Right lobe of liver (tissue), 6 donors: ENCODE results near the gene PHF21B. TPM values are rescaled to one million over a fixed set of nuclear protein-coding genes. Genes with fewer than 3 reads are reported as not detected.
A peak's percentile ranks its signal among the peaks of the same experiment; 100 is the strongest.

Experiments used
- ATAC-seq, 4 donors: fragments of 200-7000 bp; cut with Tn5 transposase; one replicate each; pipeline ENCODE4 v1.9.1; 2020; ENCODE audit warnings: mild to moderate bottlenecking in 4 of 4, moderate library complexity in 4 of 4
- DNase-seq, 3 donors: peaks; one replicate each; pipeline ENCODE4 v3.0.0-alpha.2; 2020
- H3K27ac ChIP-seq, 3 donors: fragments of 200-600 bp; one replicate each; pipeline ENCODE4 v1.8.0; 2022
- H3K27me3 ChIP-seq, 2 donors: fragments of 200-600 bp; one replicate each; pipeline ENCODE4 v1.8.0; 2022
- H3K36me3 ChIP-seq, 4 donors: fragments of 200-600 bp; sonication (generic) in 1 of 4; one replicate each; pipeline versions ENCODE4 v1.5.1 to v1.8.0; 2017 to 2022; ENCODE audit warnings: control low read depth in 1 of 4
- H3K4me1 ChIP-seq, 4 donors: fragments of 200-600 bp; sonication (generic) in 1 of 4; one replicate each; pipeline versions ENCODE4 v1.5.1 to v1.8.0; 2017 to 2022; ENCODE audit warnings: control low read depth in 1 of 4
- H3K4me3 ChIP-seq, 3 donors: fragments of 200-600 bp; one replicate each; pipeline ENCODE4 v1.8.0; 2022
- H3K9me3 ChIP-seq, 4 donors: fragments of 200-600 bp; sonication (generic) in 1 of 4; one replicate each; pipeline versions ENCODE4 v1.5.1 to v1.8.0; 2017 to 2022; ENCODE audit warnings: control low read depth in 1 of 4
- POLR2A ChIP-seq: fragments of 450-650 bp; IDR thresholded peaks from one replicate; pipeline ENCODE4 v1.6.1; 2017; ENCODE audit warnings: antibody characterized with exemption, mild to moderate bottlenecking
- WGBS: methylation state at CpG from one replicate; pipeline ENCODE4 v1.1.6; 2018; ENCODE audit warnings: low coverage, low lambda C conversion rate; ENCODE audit not compliant: insufficient coverage; ENCODE audit errors: missing lambda C conversion rate; 5-methylcytosine and 5-hydroxymethylcytosine counted together
- intact Hi-C, 2 donors: fragments of 100-400 bp; cut with DNase I; formaldehyde crosslinking; loops; one replicate each; pipeline versions ENCODE4 v1.11.2 to v1.14.1; 2022
- total RNA-seq, 6 experiments: library from RNA; depleted of rRNA in 2 of 6; stranded (reverse); fragments of >200 nt in 2 of 6; fragmentation: NEBNext Ultra II Directional in 3 of 6; extraction: Animal tissue kit (Norgen Biotek cat#: 25700) in 3 of 6; gene quantifications; one replicate each; pipeline versions ENCODE4 v1.1.0 to v1.2.4, GENCODE V29; 2016 to 2023
- TF ChIP-seq, protein P1 (sequence below), 4 donors: fragments of 200-600 bp in 3 of 4; fragments of 450-650 bp in 1 of 4; IDR thresholded peaks; one replicate each; pipeline versions ENCODE4 v1.5.1 to v1.8.0; 2016 to 2022; ENCODE audit warnings: antibody characterized with exemption in 4 of 4, mild to moderate bottlenecking in 2 of 4
- donor health status: DM: no; HTN: yes; CAD: no.
- donor health status: DM: no; HTN: no; CAD: no.
- donor health status: DM: no; HTN: no; CAD: no.
- donor health status: DM: no; HTN: yes; CAD: no.
- donor health status: DM: no; HTN: yes; CAD: no.

The PHF21B gene
- total RNA-seq, 6 experiments from 2014 or later = not detected

DNA sequence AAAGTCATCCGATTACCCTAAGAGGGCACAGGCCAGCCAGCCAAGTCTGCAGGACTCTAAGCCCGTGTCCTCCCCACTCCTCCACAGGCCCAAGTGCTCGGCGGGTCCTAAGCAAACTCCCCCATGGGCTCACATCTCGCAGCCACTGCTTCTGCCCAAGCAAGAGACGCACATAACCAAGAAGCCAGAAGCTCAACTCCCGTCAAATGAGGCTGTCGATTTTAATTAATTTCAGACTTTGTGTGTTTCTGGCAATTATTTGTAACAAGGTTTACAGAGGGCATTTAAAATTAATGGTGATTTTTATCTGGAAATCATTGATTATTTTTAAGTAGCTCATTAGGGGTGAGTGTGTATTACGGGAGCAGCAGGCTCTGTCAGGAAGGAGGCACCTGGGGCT, 27.4 kb downstream of the PHF21B start:
- ATAC-seq = no peak
- Histone ChIP-seq H3K27ac (no peak overlapping the region), H3K27me3 (no peaks in the 10 kb centered on the region), H3K9me3 (no peaks in the 10 kb centered on the region), H3K36me3 (no peaks in the 10 kb centered on the region), H3K4me1 (no peaks in the 10 kb centered on the region), H3K4me3 (no peak overlapping the region)
- intact Hi-C loops = no loop called here
- WGBS = 65% methylated on average over 5 of the region's 9 CpGs
- no peak for DNase-seq
- no peak for TF ChIP-seq POLR2A
- TF ChIP-seq, protein P1, sequence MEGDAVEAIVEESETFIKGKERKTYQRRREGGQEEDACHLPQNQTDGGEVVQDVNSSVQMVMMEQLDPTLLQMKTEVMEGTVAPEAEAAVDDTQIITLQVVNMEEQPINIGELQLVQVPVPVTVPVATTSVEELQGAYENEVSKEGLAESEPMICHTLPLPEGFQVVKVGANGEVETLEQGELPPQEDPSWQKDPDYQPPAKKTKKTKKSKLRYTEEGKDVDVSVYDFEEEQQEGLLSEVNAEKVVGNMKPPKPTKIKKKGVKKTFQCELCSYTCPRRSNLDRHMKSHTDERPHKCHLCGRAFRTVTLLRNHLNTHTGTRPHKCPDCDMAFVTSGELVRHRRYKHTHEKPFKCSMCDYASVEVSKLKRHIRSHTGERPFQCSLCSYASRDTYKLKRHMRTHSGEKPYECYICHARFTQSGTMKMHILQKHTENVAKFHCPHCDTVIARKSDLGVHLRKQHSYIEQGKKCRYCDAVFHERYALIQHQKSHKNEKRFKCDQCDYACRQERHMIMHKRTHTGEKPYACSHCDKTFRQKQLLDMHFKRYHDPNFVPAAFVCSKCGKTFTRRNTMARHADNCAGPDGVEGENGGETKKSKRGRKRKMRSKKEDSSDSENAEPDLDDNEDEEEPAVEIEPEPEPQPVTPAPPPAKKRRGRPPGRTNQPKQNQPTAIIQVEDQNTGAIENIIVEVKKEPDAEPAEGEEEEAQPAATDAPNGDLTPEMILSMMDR (IDR thresholded peaks at IDR 0.05) = no peak

DNA sequence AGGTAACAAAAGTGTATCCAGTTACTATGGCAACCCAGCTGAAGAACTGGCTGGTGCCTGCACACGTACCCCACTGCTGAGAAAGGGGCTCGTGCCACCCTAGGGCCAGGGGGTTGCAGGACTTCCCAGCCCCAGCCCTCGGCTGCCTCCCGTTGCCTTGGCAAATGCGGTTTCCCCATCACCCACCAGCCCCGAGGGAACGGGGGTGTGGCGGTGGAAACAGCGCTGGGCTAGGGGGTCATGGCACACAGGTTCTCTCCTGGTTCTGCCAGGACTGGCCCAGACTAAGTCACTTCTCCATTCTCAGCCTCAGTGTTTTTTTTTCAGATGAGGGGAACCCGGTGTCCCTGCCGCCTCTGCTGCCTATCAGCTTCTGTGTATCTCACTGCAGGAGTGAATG, 27.9 kb downstream of the PHF21B start:
- 69% methylated on average over 6 of the region's 11 CpGs for WGBS
- intact Hi-C loops = no loop called here
- no peak overlapping the region for H3K4me3 ChIP-seq
- H3K4me1 ChIP-seq = no peaks in the 10 kb centered on the region
- no peak overlapping the region for H3K27ac ChIP-seq
- TF ChIP-seq POLR2A = no peak
- TF ChIP-seq, protein P1 (IDR thresholded peaks at IDR 0.05) = no peak
- DNase-seq = no peak
- ATAC-seq = no peak
- no peaks in the 10 kb centered on the region for H3K27me3 ChIP-seq
- no peaks in the 10 kb centered on the region for H3K9me3 ChIP-seq
- H3K36me3 ChIP-seq = no peaks in the 10 kb centered on the region

DNA sequence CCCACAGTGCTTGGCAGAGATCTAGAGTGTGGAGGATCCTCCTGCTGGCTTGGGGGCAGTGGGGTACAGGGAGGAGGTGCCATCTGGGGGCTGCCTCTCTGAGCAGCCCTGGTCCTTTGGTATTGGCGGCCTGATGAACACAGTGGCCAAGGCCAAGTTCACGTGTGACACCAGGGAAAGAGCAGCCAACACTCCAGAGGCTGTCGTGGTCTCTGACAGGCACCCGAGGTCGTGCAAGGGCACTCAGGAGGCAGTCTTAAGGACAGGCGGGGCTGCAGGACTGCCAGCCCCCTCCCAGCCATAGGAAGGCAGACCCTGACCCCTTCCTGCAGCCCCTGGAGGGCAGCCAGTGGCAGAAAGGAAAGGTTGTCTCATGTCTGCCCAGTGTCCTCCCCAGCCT, 30.7 kb downstream of the PHF21B start:
- no CpG with 5 or more reads among the region's 6 CpGs for WGBS
- Histone ChIP-seq H3K27ac (no peak overlapping the region), H3K9me3 (no peaks in the 10 kb centered on the region), H3K4me3 (no peak overlapping the region), H3K27me3 (no peaks in the 10 kb centered on the region), H3K36me3 (no peaks in the 10 kb centered on the region), H3K4me1 (no peaks in the 10 kb centered on the region)
- TF ChIP-seq, protein P1 (IDR thresholded peaks at IDR 0.05) = no peak
- no peak for TF ChIP-seq POLR2A
- intact Hi-C loops = no loop called here
- ATAC-seq (no peak), DNase-seq (no peak)

DNA sequence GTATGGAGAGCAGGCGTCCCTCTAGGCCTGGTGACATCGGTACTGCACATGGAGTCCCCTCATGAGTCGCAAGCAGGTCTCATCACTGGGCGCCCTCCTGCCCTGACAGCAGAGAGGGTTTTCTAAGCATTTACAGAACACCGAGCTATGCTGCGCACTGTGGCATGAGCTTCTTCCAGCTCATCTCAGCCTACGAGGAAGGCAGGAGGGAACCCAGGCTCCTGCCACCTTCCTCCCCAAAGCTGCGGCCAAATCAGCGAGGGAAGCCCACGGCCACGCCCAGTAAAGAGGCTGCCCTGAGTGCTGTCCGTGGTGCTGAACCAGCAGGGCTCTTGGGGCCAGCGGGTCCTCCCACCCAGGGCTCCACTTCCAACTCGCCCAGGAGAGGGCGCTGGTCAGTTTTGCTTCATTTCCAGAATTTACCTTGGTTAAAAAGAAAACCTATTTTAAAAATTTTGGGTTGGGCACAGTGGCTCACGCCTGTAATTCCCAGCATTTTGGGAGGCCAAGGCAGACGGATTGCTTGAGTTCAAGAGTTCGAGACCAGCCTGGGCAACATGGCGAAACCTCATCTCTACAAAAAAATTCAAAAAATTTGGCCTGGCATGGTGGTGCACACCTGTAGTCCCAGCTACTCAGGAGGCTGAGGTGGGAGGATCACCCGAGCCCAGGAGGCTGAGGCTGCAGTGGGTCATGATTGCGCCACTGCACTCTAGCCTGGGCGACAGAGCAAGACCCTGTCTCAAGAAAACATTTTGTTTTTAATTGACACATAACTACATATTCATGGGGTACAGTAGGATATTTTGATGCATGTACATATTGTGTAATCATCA, 34.2 kb downstream of the PHF21B start:
- intact Hi-C loops = no loop called here
- Histone ChIP-seq H3K27me3 (no peaks in the 10 kb centered on the region), H3K27ac (no peak overlapping the region), H3K36me3 (no peaks in the 10 kb centered on the region), H3K4me1 (no peaks in the 10 kb centered on the region), H3K4me3 (no peak overlapping the region), H3K9me3 (no peaks in the 10 kb centered on the region)
- WGBS = 24% methylated on average over 12 of the region's 22 CpGs
- peak; percentile 47 to 68 (median 52) for DNase-seq
- TF ChIP-seq, protein P1 (IDR thresholded peaks at IDR 0.05) = peak; percentile 10 to 48 (median 33)
- TF ChIP-seq POLR2A = no peak
- ATAC-seq = peak; percentile 54 to 80 (median 62)
